CD4-positive, alpha-beta T cell treated with Interleukin-2 at 100 ng/mL for 4 hours (primary cell): ENCODE measurements around the gene LRCH1.
A peak's percentile ranks its signal among the peaks of the same experiment; 100 is the strongest.

Experiments
- DNase-seq: peaks from one replicate; pipeline ENCODE4 v3.0.0-alpha.2; 2020; ENCODE audit warnings: low spot score

The LRCH1 gene

GRCh38 chr13:46593398-46593797, 40.4 kb downstream of the LRCH1 start:
- DNase-seq = peak; percentile 58

GRCh38 chr13:46594374-46595078, 41.6 kb downstream of the LRCH1 start:
- DNase-seq = no peak

- DNase-seq = no peak
Observed at GRCh38 chr13:46595136-46595884, 42.3 kb downstream of the LRCH1 start.

GRCh38 chr13:46595885-46596275, 42.9 kb downstream of the LRCH1 start:
- DNase-seq = no peak

DNA sequence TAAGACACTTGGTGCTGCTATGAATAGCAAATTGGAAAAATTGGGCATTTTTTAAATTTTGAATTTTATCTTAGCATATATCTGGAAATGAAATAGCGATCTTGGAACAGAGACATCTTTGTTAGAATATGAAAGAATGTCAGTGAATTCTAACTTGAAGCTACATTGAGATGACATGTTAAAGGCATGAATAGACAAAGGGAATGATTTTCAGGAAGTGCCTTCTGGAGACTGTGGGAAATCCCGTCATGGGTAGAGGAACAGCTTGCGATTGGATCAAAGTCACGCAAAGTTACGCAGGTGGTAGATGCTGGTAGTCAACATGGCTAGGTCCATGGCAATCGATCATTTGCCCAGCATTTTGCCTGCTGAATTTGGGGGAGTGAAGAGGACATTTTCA, 43.5 kb downstream of the LRCH1 start:
- DNase-seq = no peak

- no peak for DNase-seq
Observed at GRCh38 chr13:46598140-46598819, 45.3 kb downstream of the LRCH1 start.

GRCh38 chr13:46598820-46599180, 45.8 kb downstream of the LRCH1 start:
- DNase-seq = no peak

DNA sequence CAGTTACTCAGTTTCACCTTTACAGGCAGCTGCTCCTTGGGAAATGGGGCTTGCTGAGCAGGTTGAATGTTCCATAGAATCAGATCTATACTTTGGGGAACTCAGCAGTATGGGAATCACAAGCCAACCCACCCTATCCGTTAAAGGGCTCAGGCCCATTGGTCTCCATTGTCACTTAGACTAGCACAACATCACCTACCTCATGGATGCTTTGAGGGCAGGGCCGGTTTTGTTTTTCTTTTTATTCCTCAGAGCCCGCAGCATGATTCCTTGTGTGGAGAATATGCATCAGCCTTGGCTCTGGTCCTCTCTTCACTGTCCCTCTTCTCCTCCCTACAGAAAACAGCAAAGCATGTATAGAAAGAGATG, 48.0 kb downstream of the LRCH1 start:
- DNase-seq = no peak

DNA sequence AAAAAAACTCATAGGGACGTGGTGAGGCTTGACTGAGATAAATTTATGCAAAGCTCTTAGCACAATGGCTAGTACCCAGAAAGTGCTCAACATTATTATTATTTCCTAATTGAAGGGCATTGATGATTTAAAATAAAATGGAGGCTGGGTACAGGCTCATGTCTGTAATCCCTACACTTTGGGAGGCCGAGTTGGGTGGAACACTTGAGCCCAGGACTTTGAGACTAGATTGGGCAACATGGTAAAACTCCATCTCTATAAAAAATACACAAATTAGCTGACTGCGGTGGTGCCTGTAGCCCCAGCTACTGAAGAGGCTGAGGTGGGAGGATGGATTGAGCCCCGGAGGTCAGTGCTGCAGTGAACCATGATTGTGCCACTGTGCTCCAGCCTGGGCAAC, 49.6 kb downstream of the LRCH1 start:
- DNase-seq = no peak

- no peak for DNase-seq
Observed at GRCh38 chr13:46603165-46603603, 50.2 kb downstream of the LRCH1 start.

DNA sequence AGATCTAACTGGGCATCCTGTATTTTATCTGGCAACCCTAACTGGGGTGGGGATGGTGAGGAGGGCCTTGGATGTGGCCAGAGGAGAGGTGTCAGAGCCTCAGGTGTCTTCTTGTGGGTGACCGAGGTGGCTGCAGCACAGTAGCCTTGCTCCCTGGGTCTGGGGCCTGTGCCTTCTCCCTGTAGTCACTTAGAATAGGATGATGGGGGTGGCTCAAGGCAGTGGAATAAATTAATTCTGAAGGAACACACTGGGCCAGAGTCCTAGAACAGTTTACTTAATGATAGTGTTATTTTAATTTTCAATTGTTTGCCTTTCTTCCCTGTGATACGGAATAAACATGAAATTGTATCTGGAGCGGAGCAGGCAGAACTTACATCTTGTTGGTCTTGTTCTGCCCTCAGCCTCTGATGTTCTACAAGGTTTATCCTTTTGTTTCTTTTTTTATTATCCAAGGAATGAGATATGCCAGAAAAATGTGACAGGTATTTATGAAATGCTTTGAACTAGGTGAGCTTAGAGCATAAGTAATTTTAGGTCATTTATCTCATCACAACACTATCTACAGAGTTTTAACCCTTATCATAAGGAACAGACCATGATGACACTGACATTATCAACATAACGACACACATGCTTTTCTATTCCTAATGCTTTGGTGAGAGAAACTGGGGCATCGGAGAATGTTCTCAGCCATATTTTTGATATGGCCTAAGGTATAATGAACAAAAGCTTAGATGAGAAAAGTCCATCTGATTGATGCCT, 51.4 kb downstream of the LRCH1 start:
- no peak for DNase-seq

- DNase-seq = no peak
Observed at GRCh38 chr13:46605076-46605824, 52.3 kb downstream of the LRCH1 start.

DNA sequence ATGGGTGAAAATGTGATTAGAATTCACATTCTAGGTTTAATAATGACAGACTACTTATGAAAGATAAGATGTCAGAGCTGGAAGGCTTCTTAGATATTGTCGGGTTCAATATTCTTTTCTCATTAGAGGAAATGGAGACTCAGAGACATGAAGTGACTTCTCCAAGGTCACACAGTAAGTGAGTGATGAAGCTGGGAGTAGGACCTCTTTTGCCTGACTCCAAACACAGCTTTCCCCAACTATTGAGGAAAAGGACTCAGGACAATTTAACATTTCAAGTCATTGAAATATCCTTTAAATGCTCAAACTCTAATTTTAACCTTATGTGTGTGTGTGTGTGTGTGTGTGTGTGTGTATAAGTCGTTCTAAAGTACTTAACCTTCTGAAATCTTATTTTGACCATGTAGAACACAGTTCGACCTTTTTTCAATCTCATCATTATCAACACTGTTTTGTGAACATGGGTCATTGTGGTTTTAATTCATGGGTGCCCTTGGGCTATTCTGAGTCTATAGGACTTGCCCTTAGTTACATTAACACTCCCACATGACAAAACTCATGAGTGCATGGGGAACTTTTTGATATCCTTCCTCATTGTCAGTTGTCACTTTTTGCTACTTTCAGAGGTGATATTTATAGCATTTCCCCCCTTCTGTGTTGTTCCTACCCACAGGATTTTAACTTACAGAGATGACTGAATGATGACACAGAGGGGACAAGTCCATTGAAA, 53.0 kb downstream of the LRCH1 start:
- no peak for DNase-seq

GRCh38 chr13:46606970-46607369, 54.0 kb downstream of the LRCH1 start:
- DNase-seq = no peak

- DNase-seq = no peak
Observed at GRCh38 chr13:46607768-46608564, 55.0 kb downstream of the LRCH1 start.

- DNase-seq = no peak
Observed at GRCh38 chr13:46609052-46609451, 56.1 kb downstream of the LRCH1 start.

DNA sequence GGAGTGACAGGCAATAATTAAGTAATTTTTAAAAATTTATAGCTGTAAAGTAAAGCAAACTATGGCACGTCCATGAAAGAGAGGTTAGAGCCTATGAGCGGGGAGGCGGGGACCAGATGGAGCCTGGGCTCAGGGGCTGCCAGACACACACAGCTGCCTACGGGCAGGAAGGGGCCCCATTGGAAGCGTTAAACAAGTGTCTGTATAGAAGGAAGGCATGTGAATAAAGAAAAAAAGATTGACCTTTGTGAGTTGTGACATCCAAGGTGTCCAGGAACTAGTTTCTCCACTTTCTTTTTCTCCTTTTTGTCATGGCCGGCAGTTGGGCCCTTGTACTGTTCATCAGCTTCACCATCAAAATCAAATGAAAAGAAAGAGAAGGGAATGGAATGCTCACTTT, 56.8 kb downstream of the LRCH1 start:
- no peak for DNase-seq

- no peak for DNase-seq
Observed at GRCh38 chr13:46612267-46612666, 59.3 kb downstream of the LRCH1 start.

- DNase-seq = no peak
Observed at GRCh38 chr13:46613409-46614049, 60.6 kb downstream of the LRCH1 start.

DNA sequence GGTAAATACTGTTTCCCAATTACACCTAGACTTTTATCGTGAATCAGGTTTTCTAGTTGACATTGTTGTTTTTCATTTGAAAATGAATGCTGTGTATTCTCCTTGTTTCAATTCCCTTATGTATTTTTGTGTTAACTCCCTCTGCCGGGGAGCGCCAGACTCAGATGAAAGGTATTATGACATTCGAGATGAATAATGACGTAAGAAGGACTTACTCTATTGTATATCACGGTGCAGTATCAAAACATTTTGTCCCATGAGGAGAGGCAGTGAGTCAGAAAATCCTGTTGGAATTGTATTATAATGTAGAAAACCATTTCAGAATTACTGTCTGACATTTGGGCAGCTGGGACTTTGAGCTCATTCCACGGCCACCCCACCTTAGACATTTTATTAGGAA, 61.6 kb downstream of the LRCH1 start:
- DNase-seq = no peak
